Ovary (tissue), 9 donors: Measurements from ENCODE around the gene BARHL2. TPM values are rescaled to one million over a fixed set of nuclear protein-coding genes. Genes with fewer than 3 reads are reported as not detected.

Experiments used
- DNase-seq, 5 donors: peaks; one replicate each; pipeline ENCODE4 v3.0.0-alpha.2; 2019 to 2020
- H3K27ac ChIP-seq, 2 donors: fragments of 200-600 bp; one replicate each; pipeline versions ENCODE4 v1.5.1 to v1.8.0; 2019 to 2022
- H3K27me3 ChIP-seq: fragments of 200-600 bp; one replicate; pipeline ENCODE4 v1.8.0; 2022
- H3K36me3 ChIP-seq: fragments of 200-600 bp; sonication (generic); one replicate; pipeline ENCODE4 v1.5.1; 2019
- H3K4me1 ChIP-seq: one replicate; pipeline ENCODE4 v1.8.1; 2013; ENCODE audit warnings: mild to moderate bottlenecking, moderate library complexity; ENCODE audit not compliant: insufficient read depth
- H3K4me3 ChIP-seq: fragments of 200-600 bp; sonication (generic); one replicate; pipeline ENCODE4 v1.5.1; 2017
- H3K9me3 ChIP-seq, 2 donors: fragments of 200-600 bp in 1 of 2; sonication (generic) in 1 of 2; one replicate each; pipeline versions ENCODE4 v1.5.1 to v1.8.1; 2013 to 2019; ENCODE audit warnings: mild to moderate bottlenecking in 1 of 2, moderate library complexity in 1 of 2
- CTCF ChIP-seq, 3 donors: fragments of 450-650 bp in 2 of 3; fragments of 200-600 bp in 1 of 3; IDR thresholded peaks; one replicate each; pipeline versions ENCODE4 v1.5.1 to v1.8.0; 2016 to 2022; ENCODE audit warnings: antibody characterized with exemption in 3 of 3, mild to moderate bottlenecking in 1 of 3
- EP300 ChIP-seq: sonication (generic); formaldehyde crosslinking; IDR thresholded peaks from one replicate; pipeline ENCODE4 v1.6.1; 2017; ENCODE audit warnings: antibody characterized with exemption
- POLR2A ChIP-seq: fragments of 450-650 bp; IDR thresholded peaks from one replicate; pipeline ENCODE4 v1.6.1; 2017; ENCODE audit warnings: antibody characterized with exemption, mild to moderate bottlenecking, moderate library complexity
- WGBS, 3 donors: extraction: QIAGEN DNeasy Blood & Tissue Kit in 1 of 3; methylation state at CpG; one replicate each; pipeline versions ENCODE4 v1.1.5 to v1.1.7; 2013 to 2017; 5-methylcytosine and 5-hydroxymethylcytosine counted together
- intact Hi-C, 4 donors: fragments of 100-400 bp; cut with DNase I; formaldehyde crosslinking; loops; one replicate each; pipeline versions ENCODE4 v1.11.0 to v1.15.1; 2022 to 2023
- polyA plus RNA-seq, 2 donors: library from polyadenylated mRNA; stranded (reverse); fragments of 200-250 nt in 1 of 2; fragments of 350-450 nt in 1 of 2; fragmentation: Illumina TruSeq in 1 of 2; extraction: RNeasy Lipid Tissue Mini Kit (QIAGEN cat#74804) in 1 of 2; gene quantifications; one replicate each; pipeline ENCODE4 v1.2.3, GENCODE V29; 2013 to 2014
- total RNA-seq, 7 donors: library from RNA; depleted of rRNA in 2 of 7; stranded (reverse); fragments of >200 nt in 2 of 7; fragmentation: NEBNext Ultra II Directional in 3 of 7; extraction: Animal tissue kit (Norgen Biotek cat#: 25700) in 3 of 7; gene quantifications; one replicate each; pipeline versions ENCODE4 v1.1.0 to v1.2.4, GENCODE V29; 2016 to 2023
- donor health status: DM: no; HTN: no; CAD: no; lungs with moderate emphysema.
- donor health status: DM: no; HTN: no; CAD: no.
- donor health status: Bipolar disorder and iron deficiency.
- donor health status: DM: yes; HTN: yes; CAD: no.
- donor health status: DM: no; HTN: no; CAD: no.
- donor health status: DM: yes; HTN: yes; CAD: no.

The BARHL2 gene
- total and polyA plus RNA-seq, 9 donors = not detected

GRCh38 chr1:90761156-90761555 lies 44.1 kb upstream of the BARHL2 start:
- no peaks in the 10 kb centered on the region for H3K27me3 ChIP-seq
- 63 to 82% (median 70%) methylated on average over 7 of the region's 7 CpGs for WGBS, 3 donors

DNA sequence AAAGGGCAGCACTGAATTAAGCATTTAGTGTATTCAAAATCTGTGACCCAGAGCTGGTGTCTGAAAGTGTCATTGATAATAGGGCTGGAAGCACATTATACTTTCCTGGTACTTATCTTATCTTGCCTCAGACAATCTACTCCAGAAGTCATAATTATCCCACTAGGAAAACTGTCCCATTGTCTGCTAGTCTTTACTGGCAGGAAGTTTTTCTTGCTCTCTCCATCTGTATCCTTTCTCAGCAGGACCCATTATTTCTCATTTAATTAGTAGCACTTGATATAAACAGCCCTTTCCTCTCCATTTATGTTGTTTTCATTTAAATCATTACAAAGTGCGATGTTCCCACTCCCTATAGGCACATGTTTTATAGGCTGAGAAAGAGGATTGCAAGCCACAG lies 36.5 kb upstream of the BARHL2 start:
- Histone ChIP-seq H3K36me3 (no peaks in the 10 kb centered on the region), H3K4me1 (no peaks in the 10 kb centered on the region), H3K27ac (no peak overlapping the region), H3K27me3 (no peaks in the 10 kb centered on the region), H3K4me3 (no peak overlapping the region), H3K9me3 (no peaks in the 10 kb centered on the region)
- no peak for DNase-seq
- WGBS, 3 donors = 65 to 83% (median 66%) methylated on average over 1 of the region's 1 CpG
- intact Hi-C loops = no loop called here
- TF ChIP-seq EP300 = no peak
- no peak for TF ChIP-seq CTCF (IDR thresholded peaks at IDR 0.05)
- TF ChIP-seq POLR2A = no peak

More at GRCh38 chr1:90761156-90761555, 44.1 kb upstream of the BARHL2 start:
- Histone ChIP-seq H3K4me3 (no peak overlapping the region), H3K9me3 (no peaks in the 10 kb centered on the region), H3K27ac (no peak overlapping the region), H3K36me3 (no peaks in the 10 kb centered on the region), H3K4me1 (no peaks in the 10 kb centered on the region)
- intact Hi-C loops = no loop called here
- TF ChIP-seq CTCF (IDR thresholded peaks at IDR 0.05) = no peak
- no peak for TF ChIP-seq EP300
- no peak for TF ChIP-seq POLR2A
- DNase-seq = no peak

DNA sequence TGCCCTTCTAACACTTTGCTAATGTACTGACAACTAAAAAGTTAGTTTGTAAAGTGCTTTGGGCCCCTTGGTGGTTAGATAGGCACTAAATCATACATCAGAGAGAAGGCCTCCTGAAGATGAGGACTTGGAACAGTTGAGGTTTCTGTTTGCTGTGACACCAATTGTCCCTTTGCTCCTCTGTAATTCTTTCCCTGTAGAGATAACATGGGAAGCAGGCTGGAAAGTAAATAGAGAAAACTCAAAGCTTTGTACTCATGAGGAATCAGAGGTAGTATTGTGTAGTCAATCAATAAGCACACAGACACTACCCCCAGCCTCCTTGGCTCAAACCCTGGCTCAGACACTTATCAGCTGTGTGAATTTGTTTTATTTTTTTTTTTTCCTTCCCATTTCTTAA lies 31.6 kb upstream of the BARHL2 start:
- Histone ChIP-seq H3K9me3 (no peaks in the 10 kb centered on the region), H3K4me3 (no peak overlapping the region), H3K27me3 (no peaks in the 10 kb centered on the region), H3K36me3 (no peaks in the 10 kb centered on the region), H3K27ac (no peak overlapping the region), H3K4me1 (no peaks in the 10 kb centered on the region)
- TF ChIP-seq CTCF (IDR thresholded peaks at IDR 0.05) (no peak), POLR2A (no peak), EP300 (no peak)
- intact Hi-C loops = no loop called here
- no peak for DNase-seq

GRCh38 chr1:90746857-90747256 lies 29.8 kb upstream of the BARHL2 start:
- intact Hi-C loops = no loop called here
- no peak for DNase-seq

More at GRCh38 chr1:90746857-90747256, 29.8 kb upstream of the BARHL2 start:
- TF ChIP-seq EP300 (no peak), POLR2A (no peak), CTCF (IDR thresholded peaks at IDR 0.05) (no peak)
- 88 to 94% (median 94%) methylated on average over 1 of the region's 1 CpG for WGBS, 3 donors
- Histone ChIP-seq H3K27ac (no peak overlapping the region), H3K4me1 (no peaks in the 10 kb centered on the region), H3K27me3 (no peaks in the 10 kb centered on the region), H3K4me3 (no peak overlapping the region), H3K9me3 (no peaks in the 10 kb centered on the region), H3K36me3 (no peaks in the 10 kb centered on the region)
